Measurements from ENCODE around the gene IP6K1.
"Not testable (repeated sequence)": the region's sequence is repeated elsewhere in the genome, so short reads cannot be mapped to it uniquely, and the experiment has no call there.

IP6K1 gene

GRCh38 chr3:49685846-49686245, 100.5 kb downstream of the IP6K1 start:
- DNase-seq, result not testable (repeated sequence)

- DNase-seq, result not testable (repeated sequence)
These were observed 101.2 kb downstream of the IP6K1 start for GRCh38 chr3:49685103-49685502.

GRCh38 chr3:49684453-49684852, 101.9 kb downstream of the IP6K1 start:
- not testable (repeated sequence) for DNase-seq

- DNase-seq, result no peak
These were observed 103.2 kb downstream of the IP6K1 start for GRCh38 chr3:49683162-49683561.

GRCh38 chr3:49681543-49681942, 104.8 kb downstream of the IP6K1 start:
- no peak for DNase-seq

GRCh38 chr3:49681232-49681522, 105.2 kb downstream of the IP6K1 start:
- DNase-seq, result no peak

- no peak for DNase-seq
These were observed 105.7 kb downstream of the IP6K1 start for GRCh38 chr3:49680493-49681231.

GRCh38 chr3:49675912-49676311, 110.4 kb downstream of the IP6K1 start:
- DNase-seq, result no peak

- DNase-seq, result no peak
These were observed 111.8 kb downstream of the IP6K1 start for GRCh38 chr3:49674497-49674983.

Data from fibroblast of upper back skin (primary cell).